Measurements from ENCODE around the gene ROBO1.

GRCh38 chr3:79602385-79602784 is 165.4 kb downstream of the ROBO1 start:
- TF ChIP-seq CTCF (conservative IDR thresholded peaks at IDR 0.05) (no peak), ZFX (IDR thresholded peaks at IDR 0.05) (no peak)
